Nephron progenitor cell (in vitro differentiated cells): ENCODE data around the gene PLEKHA6.

Source experiments
- DNase-seq: peaks from one replicate; pipeline ENCODE4 v3.0.0; 2021
- H3K27ac Mint-ChIP-seq: 2 replicates; pipeline ENCODE4 v1.8.0; 2021; ENCODE audit warnings: mild to moderate bottlenecking, moderate library complexity, mixed read lengths
- H3K27me3 Mint-ChIP-seq: 2 replicates; pipeline ENCODE4 v1.8.0; 2021; ENCODE audit warnings: mild to moderate bottlenecking, low read depth, mixed read lengths; ENCODE audit not compliant: poor library complexity
- H3K36me3 Mint-ChIP-seq: 2 replicates; pipeline ENCODE4 v1.8.0; 2021; ENCODE audit warnings: low read depth, mixed read lengths
- H3K4me1 Mint-ChIP-seq: 2 replicates; pipeline ENCODE4 v1.8.0; 2021; ENCODE audit warnings: mixed read lengths
- H3K4me3 Mint-ChIP-seq: 2 replicates; pipeline ENCODE4 v1.8.0; 2021; ENCODE audit warnings: mild to moderate bottlenecking, moderate library complexity, mixed read lengths
- H3K9me3 Mint-ChIP-seq: 2 replicates; pipeline ENCODE4 v1.8.0; 2021; ENCODE audit warnings: mild to moderate bottlenecking, moderate library complexity, mixed read lengths
- TF ChIP-seq, protein P1 (sequence below): fragments of 200-600 bp; sonication (generic); IDR thresholded peaks from 2 replicates; pipeline ENCODE4 v1.5.0; 2021; ENCODE audit warnings: antibody characterized with exemption

The PLEKHA6 gene

GRCh38 chr1:204367956-204368355 lies 8.2 kb upstream of the PLEKHA6 start:
- no peaks in the 10 kb centered on the region for H3K36me3 Mint-ChIP-seq
- no peak overlapping the region for H3K27ac Mint-ChIP-seq
- H3K4me3 Mint-ChIP-seq: no peak overlapping the region
- no peaks in the 10 kb centered on the region for H3K9me3 Mint-ChIP-seq
- TF ChIP-seq, protein P1, sequence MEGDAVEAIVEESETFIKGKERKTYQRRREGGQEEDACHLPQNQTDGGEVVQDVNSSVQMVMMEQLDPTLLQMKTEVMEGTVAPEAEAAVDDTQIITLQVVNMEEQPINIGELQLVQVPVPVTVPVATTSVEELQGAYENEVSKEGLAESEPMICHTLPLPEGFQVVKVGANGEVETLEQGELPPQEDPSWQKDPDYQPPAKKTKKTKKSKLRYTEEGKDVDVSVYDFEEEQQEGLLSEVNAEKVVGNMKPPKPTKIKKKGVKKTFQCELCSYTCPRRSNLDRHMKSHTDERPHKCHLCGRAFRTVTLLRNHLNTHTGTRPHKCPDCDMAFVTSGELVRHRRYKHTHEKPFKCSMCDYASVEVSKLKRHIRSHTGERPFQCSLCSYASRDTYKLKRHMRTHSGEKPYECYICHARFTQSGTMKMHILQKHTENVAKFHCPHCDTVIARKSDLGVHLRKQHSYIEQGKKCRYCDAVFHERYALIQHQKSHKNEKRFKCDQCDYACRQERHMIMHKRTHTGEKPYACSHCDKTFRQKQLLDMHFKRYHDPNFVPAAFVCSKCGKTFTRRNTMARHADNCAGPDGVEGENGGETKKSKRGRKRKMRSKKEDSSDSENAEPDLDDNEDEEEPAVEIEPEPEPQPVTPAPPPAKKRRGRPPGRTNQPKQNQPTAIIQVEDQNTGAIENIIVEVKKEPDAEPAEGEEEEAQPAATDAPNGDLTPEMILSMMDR: no peak
- peaks cover under 1% of the 10 kb centered on the region for H3K27me3 Mint-ChIP-seq
- no peak for DNase-seq
- peaks cover 7% of the 10 kb centered on the region for H3K4me1 Mint-ChIP-seq

GRCh38 chr1:204367193-204367858 lies 7.6 kb upstream of the PLEKHA6 start:
- Mint-ChIP-seq H3K27me3 (peaks cover 7% of the 10 kb centered on the region), H3K36me3 (no peaks in the 10 kb centered on the region), H3K4me1 (peaks cover 7% of the 10 kb centered on the region), H3K9me3 (no peaks in the 10 kb centered on the region), H3K4me3 (no peak overlapping the region), H3K27ac (no peak overlapping the region)
- no peak for DNase-seq
- TF ChIP-seq, protein P1: no peak

DNA sequence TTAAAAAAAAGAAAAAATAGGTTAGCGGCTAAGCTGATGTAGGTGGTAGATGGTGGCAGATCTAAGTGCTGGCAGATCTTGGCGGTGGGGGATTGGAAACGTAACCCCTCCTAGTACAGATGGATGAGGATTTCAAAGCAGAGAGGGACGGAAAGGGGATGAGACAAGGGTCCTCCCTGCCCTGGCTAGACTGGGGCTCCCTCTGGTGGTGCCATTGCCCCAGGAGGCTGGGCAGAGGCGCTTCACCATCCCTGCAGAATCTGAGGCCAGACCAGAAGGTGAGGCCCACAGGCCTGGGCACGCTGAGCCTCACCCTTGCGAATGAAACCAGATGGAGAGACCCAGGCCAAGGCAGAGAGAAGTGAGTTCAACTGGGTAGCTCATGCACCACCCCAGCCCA lies 7.0 kb upstream of the PLEKHA6 start:
- Mint-ChIP-seq H3K27me3 (peaks cover 13% of the 10 kb centered on the region), H3K27ac (no peak overlapping the region), H3K4me1 (peaks cover 7% of the 10 kb centered on the region), H3K36me3 (no peaks in the 10 kb centered on the region), H3K9me3 (no peaks in the 10 kb centered on the region), H3K4me3 (no peak overlapping the region)
- TF ChIP-seq, protein P1: peak; percentile 40
- no peak for DNase-seq

DNA sequence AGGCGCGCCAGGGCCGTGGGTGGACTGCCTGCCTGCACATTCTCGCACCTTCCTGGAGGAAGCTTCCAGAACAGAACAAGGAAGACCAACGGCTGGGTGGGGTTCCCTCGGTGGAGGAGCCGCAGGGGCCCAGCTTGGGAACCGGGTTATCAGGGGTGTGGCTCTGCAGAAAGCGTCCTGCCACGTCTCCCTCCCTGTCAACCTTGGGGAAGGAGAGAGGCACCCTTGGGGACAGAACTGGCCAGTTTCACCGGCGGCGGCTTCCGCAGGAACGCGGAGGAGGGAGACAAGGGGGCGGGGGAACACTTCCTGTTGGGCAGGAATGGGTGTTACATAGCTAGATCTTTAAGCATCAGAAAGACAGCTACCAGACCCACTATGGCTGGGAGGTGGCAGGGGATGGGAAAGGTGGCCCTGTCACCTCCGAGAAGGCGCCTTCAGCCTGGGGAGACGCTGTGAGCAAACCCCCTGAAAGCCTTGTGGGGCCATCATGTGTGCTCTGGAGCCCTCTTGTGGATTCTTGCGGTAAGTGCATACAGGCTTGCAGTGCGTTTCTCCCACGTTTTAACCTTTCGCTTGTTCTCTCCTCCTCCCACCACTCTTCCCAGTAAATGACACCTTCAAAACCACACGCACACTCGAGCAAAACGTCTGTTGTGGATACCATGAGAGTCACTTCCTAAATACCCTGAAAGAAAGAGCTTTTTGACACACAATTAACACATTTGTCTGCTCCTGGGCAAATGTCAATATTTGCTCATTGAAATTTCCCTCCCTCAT lies 3.8 kb upstream of the PLEKHA6 start:
- no peaks in the 10 kb centered on the region for H3K9me3 Mint-ChIP-seq
- H3K4me3 Mint-ChIP-seq: peak overlapping the region; percentile 70
- peak; percentile 70 for DNase-seq
- TF ChIP-seq, protein P1: peak; percentile 97
- no peak overlapping the region for H3K27ac Mint-ChIP-seq
- no peaks in the 10 kb centered on the region for H3K36me3 Mint-ChIP-seq
- H3K4me1 Mint-ChIP-seq: peaks cover 22% of the 10 kb centered on the region
- H3K27me3 Mint-ChIP-seq: peaks cover 36% of the 10 kb centered on the region

DNA sequence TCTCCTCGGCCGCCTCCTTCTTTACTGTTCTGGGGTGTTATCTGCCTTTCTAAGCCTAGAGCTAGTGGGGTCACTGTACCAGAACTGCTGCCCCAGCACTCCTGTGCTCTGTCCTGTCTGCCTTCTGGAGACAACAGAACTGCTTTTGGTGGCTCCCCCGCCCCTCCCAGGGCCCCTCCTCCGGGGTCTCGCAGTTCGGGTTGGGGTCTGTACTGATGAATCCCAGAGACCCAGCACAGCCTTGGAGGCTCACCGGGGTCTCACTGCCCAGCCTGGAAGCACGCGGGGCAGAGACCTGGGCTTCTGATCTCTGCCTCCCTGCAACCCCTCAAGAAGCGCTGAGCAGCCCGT lies 3.2 kb upstream of the PLEKHA6 start:
- Mint-ChIP-seq H3K4me1 (peaks cover 28% of the 10 kb centered on the region), H3K36me3 (no peaks in the 10 kb centered on the region), H3K27ac (no peak overlapping the region), H3K27me3 (peaks cover 40% of the 10 kb centered on the region), H3K4me3 (peak overlapping the region; percentile 70), H3K9me3 (no peaks in the 10 kb centered on the region)
- DNase-seq: no peak
- TF ChIP-seq, protein P1: no peak

DNA sequence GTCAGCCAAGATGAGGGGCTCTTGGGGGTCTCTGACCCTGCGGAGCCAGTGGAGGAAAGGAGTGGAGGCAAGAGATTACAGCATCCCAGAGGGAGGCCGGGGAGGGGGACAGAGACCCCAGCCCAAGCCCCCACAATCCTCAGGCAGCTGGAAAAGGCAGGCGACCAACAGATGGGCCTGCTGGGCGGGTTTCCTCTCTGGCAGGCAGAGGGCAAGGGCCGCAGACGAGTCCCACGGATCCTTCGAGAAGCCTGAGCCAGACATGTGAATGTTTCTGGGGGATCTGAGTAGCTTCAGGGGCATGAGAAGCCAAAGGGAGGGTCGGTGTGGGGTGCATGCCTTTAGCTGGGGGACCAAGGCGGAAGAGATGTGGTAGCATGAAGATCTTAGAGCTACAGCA lies 2.1 kb upstream of the PLEKHA6 start:
- H3K4me1 Mint-ChIP-seq: peaks cover 37% of the 10 kb centered on the region
- H3K27ac Mint-ChIP-seq: no peak overlapping the region
- TF ChIP-seq, protein P1: no peak
- H3K9me3 Mint-ChIP-seq: no peaks in the 10 kb centered on the region
- no peak overlapping the region for H3K4me3 Mint-ChIP-seq
- H3K36me3 Mint-ChIP-seq: no peaks in the 10 kb centered on the region
- DNase-seq: no peak
- H3K27me3 Mint-ChIP-seq: peaks cover 50% of the 10 kb centered on the region
